HG03280 (cell line): ENCODE results near the gene CFAP61.

Experiments used
- ATAC-seq: cut with Tn5 transposase; IDR thresholded peaks from one replicate; pipeline ENCODE4 v1.9.1; 2021; ENCODE audit warnings: mild to moderate bottlenecking, moderate library complexity; ENCODE audit not compliant: unreplicated experiment

The CFAP61 gene

GRCh38 chr20:20272686-20273085, 220.4 kb downstream of the CFAP61 start:
- no peak for ATAC-seq

DNA sequence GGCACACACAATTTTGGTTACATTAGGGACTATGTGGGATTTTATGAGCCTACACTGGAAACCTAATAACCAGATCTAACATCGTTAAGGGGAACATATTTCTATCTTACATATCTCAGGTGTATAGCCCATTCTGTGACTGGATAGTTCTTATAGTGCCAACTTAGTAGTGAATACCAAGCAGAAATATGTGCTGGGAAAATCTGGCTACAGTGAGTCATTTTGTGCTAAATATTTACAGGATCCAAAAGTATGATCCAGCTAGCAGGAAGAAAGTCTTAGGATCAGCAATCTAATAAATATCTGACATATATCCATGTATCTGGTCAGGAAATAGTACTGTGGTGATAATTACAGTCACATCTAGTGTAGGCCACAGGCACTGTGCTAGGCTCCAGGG, 221.0 kb downstream of the CFAP61 start:
- no peak for ATAC-seq

DNA sequence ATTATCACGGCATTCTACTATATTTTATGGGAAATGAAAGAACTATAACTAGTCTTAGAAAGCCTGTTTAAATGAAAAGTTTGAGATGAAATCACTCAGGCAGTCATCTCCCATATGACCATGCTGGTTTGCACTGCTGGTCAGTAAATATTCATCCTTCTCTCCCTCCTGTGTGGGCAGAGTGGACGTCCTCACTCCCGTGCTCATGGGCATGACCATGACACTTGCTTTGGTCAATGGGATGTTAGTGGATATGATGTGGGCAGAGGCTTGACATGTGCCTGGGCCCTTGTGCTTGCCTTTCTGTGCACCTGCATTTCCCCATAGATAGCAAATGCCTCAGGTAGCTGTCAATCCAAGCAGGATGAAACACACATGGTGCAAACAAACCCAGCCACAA, 222.5 kb downstream of the CFAP61 start:
- no peak for ATAC-seq

DNA sequence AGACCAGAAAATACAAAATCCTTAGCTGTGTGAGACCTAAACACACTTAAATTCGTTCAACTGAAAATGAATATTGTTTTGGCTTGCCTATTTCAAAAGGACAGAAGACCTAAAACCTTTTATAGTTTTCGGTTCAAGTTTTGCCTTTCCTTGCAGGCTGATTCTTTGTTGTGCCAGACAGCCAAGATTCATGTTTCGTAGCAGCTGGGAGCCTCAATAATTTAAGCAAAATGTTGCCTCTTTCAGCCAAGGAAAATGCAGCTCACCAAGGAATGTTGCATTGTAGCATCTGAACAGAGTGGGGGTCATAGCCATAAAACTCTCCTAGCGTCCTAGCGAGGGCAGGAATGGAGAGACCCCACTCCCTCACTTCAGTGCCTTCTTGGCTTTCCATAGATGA, 223.3 kb downstream of the CFAP61 start:
- no peak for ATAC-seq

DNA sequence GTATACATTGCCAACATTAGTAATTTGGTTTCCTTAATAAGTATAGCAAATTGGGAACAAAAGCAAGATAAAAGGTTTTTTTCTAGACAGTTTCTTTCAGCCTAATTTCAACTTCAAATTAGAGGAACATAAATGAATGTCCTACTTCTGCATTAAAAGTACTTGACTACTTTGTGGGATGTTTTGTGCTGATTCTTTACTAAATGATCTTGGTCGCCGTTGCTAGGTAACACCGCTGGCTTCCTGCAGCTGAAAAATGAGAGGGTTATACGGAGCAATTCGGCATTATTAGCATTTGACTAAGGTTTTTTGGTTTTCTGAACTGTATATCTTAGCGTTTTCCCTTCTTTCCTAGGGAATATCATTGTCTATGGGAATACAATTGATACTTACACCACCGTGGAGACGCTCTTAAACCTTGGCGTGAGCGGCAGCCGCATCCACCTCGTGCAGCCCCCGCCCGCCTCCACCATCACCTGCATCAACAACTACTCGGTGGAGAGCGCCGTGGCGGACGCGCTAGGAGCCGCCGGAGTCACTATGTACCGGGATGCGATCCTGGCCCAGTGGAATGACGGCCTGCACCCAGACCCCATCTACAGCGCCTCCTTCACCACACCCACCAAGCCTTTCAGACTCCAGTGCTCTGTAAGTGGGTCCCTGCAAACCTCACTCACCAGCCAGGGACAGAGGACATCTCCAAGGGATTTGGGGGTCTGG, 224.6 kb downstream of the CFAP61 start:
- no peak for ATAC-seq

- ATAC-seq: no peak
Measured at GRCh38 chr20:20277894-20278335, 225.6 kb downstream of the CFAP61 start.

GRCh38 chr20:20286061-20286460, 233.7 kb downstream of the CFAP61 start:
- no peak for ATAC-seq

DNA sequence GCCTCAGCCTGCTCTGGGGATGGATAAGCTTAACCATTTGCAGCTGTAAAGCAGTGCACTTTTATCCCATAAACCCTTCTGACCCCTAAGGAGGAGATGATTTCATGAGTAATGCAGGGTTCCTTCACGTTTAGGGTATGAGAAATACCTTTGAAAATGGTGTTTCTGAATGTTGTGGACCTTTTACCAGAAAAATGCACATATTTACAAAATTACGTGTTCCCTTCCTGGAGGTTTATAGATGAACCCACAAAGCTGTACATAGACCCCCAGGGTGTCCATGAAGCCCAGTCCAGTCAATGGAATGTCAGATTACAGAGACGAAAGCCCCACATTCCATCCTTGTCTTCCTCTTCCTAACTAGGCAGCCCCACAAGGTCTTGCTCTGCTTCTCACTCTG, 237.0 kb downstream of the CFAP61 start:
- ATAC-seq: no peak

- ATAC-seq: no peak
Measured at GRCh38 chr20:20292472-20292871, 240.1 kb downstream of the CFAP61 start.

- ATAC-seq: no peak
Measured at GRCh38 chr20:20293141-20293540, 240.8 kb downstream of the CFAP61 start.

GRCh38 chr20:20293691-20294385, 241.5 kb downstream of the CFAP61 start:
- ATAC-seq: no peak

- ATAC-seq: no peak
Measured at GRCh38 chr20:20295621-20296498, 243.5 kb downstream of the CFAP61 start.

GRCh38 chr20:20297181-20297580, 244.8 kb downstream of the CFAP61 start:
- ATAC-seq: no peak

DNA sequence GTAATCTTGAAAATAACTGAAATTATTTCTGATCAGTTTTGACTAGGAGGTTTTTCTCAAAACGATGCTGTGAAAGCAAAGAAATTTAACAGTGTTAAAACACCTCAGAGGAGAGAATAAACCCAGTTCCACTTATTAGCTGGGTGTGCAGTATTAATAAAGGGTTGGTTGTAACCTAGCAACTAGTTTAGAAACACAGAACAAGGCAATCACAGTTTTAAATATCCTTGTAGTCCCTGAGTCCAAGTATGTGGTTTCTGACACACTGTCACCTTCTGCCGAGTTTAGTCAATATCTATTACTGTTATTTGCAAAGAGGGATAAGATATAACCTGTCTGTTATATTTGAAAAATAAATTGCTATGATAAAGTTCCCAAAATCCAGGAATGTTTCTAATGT, 245.4 kb downstream of the CFAP61 start:
- ATAC-seq: no peak

- no peak for ATAC-seq
Measured at GRCh38 chr20:20299904-20300303, 247.6 kb downstream of the CFAP61 start.

DNA sequence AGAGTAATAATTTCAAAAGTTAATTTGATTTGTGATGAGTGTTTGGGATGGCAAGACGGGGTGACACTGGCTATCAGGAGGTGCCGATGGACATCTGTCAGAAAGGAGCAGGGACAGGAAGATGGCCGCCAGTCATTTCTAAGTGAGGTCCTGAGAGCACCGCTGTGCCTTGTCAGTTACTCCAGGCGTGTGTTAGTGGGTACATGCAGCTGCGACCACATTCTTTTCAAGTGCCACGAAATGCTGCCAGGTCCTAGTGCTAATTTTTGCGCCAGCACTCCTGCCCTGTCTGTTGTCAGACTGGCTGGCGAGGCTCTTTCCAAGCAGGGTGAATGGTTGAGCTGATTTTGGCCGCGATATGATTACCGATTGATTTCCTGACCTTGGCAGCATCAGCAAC, 251.0 kb downstream of the CFAP61 start:
- no peak for ATAC-seq

GRCh38 chr20:20303742-20304141, 251.4 kb downstream of the CFAP61 start:
- ATAC-seq: no peak

DNA sequence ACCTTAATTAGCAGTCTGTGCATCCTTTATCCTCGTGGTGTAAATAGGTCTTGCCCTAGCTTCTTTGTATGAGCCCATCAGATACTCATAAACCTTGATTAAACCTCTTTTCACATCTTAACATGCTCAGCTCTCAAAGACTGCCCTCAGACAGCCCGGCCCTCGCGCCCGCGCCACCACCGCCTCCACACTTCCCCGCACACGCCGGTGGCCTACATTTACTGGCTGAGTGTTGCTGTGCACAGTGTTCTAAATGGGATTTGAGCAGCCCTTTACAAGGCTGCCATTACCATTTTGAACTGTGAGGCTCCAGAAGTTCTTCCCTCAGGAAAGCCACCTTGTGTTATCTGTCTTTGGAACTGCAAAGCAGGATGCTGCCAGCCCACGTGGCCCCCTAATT, 252.6 kb downstream of the CFAP61 start:
- no peak for ATAC-seq

DNA sequence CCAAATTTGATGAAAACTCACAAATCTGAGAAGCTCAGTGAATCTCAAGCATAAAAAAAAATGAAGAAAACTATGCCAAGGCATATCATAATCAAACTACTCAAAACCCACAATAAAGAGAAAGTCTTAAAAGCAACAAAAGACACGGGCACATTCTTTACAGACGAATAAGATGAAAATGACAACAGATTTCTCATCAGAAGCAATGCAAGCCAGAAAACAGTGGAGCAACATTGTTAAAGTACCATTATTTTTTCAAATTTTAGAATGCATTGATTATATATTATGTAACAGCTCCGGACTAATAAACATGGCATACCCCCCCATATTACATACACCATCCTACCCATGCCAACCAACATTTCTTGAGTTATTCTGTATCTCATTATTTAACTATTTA, 260.2 kb downstream of the CFAP61 start:
- ATAC-seq: no peak

- peak; percentile 85 for ATAC-seq
Measured at GRCh38 chr20:20317195-20317594, 264.9 kb downstream of the CFAP61 start.

GRCh38 chr20:20317621-20318364, 265.5 kb downstream of the CFAP61 start:
- ATAC-seq: peak; percentile 24
